ENCODE measurements around the gene ZNF816.
A peak's percentile ranks its signal among the peaks of the same experiment; 100 is the strongest.
"Not testable (repeated sequence)": the region's sequence is repeated elsewhere in the genome, so short reads cannot be mapped to it uniquely, and the experiment has no call there.

Gene ZNF816

DNA sequence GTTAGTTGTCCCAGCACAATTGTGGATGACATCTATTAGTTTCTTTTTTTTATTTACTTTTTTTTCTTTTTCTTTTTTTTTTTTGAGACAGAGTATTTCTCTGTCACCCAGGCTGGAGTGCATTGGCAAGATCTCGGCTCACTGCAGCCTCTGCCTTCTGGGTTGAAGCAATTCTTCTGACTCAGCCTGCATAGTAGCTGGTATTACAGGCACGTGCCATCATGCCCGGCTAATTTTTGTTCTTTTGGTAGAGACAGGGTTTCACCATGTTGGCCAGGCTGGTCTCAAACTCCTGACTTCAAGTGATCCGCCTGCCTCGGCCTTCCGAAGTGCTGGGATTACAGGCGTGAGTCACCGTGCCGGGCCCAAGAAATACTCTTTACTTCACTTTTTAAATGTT, 38.0 kb downstream of the ZNF816 start:
- not testable (repeated sequence) for DNase-seq (ENCODE audit: low spot score)

DNA sequence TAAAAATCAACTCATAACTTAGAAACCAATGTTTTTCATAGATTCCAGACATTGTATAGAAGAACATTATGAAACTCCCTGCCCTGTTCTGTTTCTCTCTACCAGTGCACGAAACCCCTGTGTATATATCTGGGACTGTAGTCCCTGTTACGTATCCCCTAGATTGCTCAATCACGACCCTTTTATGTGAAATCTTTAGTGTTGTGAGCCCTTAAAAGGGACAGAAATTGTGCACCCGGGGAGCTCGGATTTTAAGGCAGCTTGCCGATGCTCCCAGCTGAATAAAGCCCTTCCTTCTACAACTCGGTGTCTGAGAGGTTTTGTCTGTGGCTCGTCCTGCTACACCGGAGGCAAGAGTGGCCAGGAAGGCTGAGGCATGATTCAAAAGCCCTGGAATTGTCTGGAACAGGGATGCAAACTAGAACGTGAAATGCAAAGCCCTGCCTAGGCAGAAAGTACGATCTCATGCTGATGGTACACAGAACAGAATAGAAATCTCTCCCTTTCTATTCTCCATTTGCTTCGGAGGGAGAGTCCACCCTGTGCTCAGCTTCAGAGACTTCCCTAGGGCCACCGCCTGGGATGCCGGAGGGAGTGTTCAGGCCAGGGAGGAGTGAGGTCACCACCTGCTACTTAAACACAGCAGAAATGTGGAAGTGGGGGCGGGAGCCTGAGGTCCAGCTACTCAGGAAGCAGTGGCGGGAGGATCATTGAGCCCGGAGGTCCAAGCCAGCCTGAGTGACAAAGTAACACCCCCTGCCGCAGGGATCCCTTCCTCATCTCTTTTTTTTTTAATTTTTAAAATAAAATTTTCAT, 38.7 kb downstream of the ZNF816 start:
- DNase-seq (ENCODE audit: low spot score), result peak; percentile 8

DNA sequence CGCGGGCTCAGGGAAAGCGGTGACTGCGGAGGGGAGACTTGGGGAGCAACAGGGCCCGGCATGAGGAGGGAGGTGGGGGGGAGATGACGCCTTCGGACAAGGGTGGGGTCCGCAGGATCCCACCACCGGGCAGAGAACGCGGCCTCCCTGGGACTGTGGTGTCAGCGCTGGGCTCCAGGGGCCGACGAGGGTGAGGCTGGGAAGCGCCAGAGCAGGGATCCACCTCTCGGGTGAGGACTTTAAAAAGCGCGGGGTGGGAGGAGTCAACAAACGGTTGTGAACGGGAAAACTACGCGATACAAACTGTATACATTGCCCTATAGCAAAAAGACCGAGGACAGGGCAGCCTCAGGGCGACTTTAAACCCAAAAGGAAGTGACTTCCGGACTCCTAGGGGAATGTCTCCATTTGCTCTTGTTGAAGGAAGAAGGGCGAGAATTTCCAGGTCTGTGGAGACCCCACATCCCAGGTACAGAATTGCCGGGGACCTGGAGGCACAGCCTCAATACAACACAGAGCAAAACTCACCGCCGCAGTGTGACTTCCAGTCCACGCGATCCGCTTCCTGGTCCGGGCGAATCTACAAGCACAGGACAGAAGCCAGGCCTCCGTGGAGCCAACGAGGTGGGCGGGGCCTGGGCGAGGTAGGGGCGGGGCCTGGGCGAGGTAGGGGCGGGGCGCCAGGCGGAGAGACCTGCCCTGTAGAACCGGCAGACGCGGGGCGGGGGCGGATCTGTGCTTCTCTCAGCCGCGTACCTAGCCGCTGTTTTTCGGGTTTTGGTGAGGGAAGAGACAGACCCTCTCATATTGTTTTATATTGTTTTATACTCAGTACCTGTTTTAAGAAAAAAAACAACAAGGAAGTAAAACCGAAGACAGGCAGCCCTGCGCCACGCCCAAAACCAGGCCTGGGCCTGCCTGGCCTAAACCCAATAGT, 39.6 kb downstream of the ZNF816 start, which contains the start of gene ZNF888:
ZNF888 (minus strand) TSS at position 588 of the 937 bp plus-strand sequence. CDS start 5,555 bp downstream, outside the sequence.
- DNase-seq (ENCODE audit: low spot score), result peak; percentile 64

DNA sequence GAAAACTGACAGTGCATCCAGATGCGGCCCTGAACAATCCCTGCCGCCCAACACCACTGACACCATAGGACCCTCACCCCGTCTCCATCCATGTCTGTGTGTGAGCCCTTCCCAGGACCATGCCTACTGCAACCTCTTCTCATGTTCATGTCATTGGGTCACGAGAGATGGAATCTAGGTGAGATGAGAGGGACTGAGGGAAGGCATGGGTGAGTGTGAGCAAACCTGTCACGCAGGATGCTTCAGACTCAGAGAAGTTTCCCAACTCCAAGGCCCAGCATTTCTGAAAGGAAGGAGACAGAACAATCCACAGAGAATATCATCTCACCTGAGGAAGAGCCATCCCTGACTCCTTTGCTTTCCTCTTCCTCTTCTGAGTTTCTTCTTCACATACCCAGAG, 45.1 kb downstream of the ZNF816 start:
- DNase-seq (ENCODE audit: low spot score), result no peak

DNA sequence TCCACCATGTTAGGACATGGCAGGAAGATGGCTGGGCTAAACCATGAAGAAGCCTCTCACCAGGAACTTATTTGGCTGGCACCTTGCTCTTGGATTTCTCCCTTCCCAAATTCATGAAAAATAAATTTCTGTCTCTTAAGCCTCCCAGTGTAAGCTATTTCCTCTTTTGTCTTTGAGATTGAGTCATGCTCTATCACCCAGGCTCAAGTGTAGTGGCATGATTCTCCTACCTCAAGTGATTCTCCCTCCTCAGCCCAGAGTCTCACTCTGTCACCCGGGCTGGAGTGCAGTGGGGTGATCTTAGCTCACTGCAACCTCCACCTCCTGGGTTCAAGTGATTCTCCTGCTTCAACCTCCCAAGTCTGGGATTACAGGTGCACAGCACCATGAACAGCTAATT, 52.0 kb downstream of the ZNF816 start:
- no peak for DNase-seq (ENCODE audit: low spot score)

DNA sequence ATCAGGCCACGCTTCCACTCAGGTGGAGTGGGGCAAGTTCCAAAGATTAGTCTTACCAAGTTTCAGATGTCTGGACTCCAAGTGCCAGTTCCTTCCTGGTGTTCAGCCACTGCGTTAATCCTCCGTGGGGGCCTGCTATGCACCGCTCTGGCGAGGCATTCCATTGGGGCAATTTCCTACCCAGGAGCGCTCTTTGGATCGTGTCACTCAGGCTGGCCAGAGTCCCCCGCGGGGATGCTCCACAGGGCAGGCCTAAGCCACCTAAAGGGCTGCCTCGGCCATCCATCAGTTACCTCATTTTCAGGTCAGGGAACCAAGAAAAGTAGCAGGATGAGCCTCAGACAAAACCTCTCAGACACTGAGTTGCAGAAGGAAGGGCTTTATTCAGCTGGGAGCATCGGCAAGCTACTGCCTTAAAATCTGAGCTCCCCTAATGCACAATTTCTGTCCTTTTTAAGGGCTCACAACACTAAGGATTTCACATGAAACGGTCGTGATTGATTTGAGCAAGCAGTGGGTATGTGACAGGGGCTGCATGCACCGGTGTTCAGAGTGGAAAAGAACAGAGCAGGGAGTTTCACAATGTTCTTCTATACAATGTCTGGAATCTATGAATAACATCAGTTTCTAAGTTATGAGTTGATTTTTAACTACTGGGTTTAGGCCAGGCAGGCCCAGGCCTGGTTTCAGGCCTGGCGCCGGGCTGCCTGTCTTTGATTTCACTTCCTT, 58.5 kb downstream of the ZNF816 start:
- not testable (repeated sequence) for DNase-seq (ENCODE audit: low spot score)

DNA sequence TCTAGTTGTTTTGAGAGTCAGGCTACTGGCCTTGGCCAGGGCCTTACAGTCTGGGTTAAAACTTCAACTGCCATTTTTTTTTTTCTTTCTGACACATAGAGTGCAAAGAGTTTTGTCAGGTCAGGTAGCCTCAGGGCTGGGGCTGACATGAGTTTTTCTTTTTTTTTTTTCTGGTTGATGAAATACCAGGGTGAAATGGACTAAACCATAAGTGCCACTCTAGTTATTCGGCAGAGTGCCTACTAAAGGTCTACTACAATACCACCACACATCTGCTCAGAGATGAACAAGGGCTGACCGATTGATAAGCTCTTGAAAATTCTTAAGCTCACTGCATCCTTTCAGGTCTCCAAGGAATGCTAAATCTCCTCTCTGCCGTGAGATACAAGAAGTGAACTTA, 60.8 kb downstream of the ZNF816 start:
- no peak for DNase-seq (ENCODE audit: low spot score)

All from putamen (tissue), 1 donor.